A549 (cell line): ENCODE results near the gene ZBTB46. TPM values are rescaled to one million over a fixed set of nuclear protein-coding genes. Genes with fewer than 3 reads are reported as not detected.

ENCODE experiments used
- ATAC-seq, 2 experiments: fragments of 200-7000 bp in 1 of 2; fragments of >200 bp in 1 of 2; cut with Nextera tagmentation in 1 of 2; cut with Tn5 transposase in 1 of 2; 3 replicates each; pipeline versions ENCODE4 v1.8.0 to v1.9.1; 2018 to 2020; ENCODE audit warnings: mild to moderate bottlenecking in 1 of 2, moderate library complexity in 1 of 2
- CTCF ChIA-PET: fragments of 300-600 bp; sonication (Branson Sonifier 250); formaldehyde crosslinking; extraction: SDS; loops from one replicate; lab custom pipeline; 2021; ENCODE audit warnings: antibody characterized with exemption, inconsistent platforms; lab: Yijun Ruan, JAX
- POLR2A ChIA-PET: fragments of 350-600 bp; formaldehyde crosslinking; extraction: SDS; loops from one replicate; lab custom pipeline; 2021; ENCODE audit warnings: antibody characterized with exemption, inconsistent platforms; lab: Yijun Ruan, JAX
- DNase-seq, 2 experiments: peaks; one replicate each; pipeline versions ENCODE4 v3.0.0 to v3.0.0-alpha.2; 2011 to 2016; ENCODE audit warnings: low read depth in 1 of 2, low spot score in 1 of 2
- FAIRE-seq: peaks from 2 replicates; lab custom pipeline; 2011; peaks lifted over from hg19 to GRCh38; lab: Jason Lieb, UNC
- H3K27ac ChIP-seq, 2 experiments: fragments of >200 bp; sonication (Bioruptor Twin); formaldehyde crosslinking; 3 replicates each; pipeline ENCODE4 v1.5.1; 2016 to 2017
- H3K4me1 ChIP-seq: fragments of >200 bp; sonication (Bioruptor Twin); formaldehyde crosslinking; 3 replicates; pipeline ENCODE4 v1.6.1; 2016
- H3K4me2 ChIP-seq: fragments of >200 bp; sonication (Bioruptor Twin); formaldehyde crosslinking; 3 replicates; pipeline ENCODE4 v1.6.1; 2016
- H3K4me3 ChIP-seq: fragments of >200 bp; sonication (Bioruptor Twin); formaldehyde crosslinking; 3 replicates; pipeline ENCODE4 v1.5.1; 2016
- H3K9me3 ChIP-seq: fragments of >200 bp; sonication (Bioruptor Twin); formaldehyde crosslinking; 3 replicates; pipeline ENCODE4 v1.6.1; 2016
- CEBPB ChIP-seq, 2 experiments: fragments of >200 bp in 1 of 2; sonication (Bioruptor Twin) in 1 of 2; formaldehyde crosslinking in 1 of 2; IDR thresholded peaks; 2 replicates each; pipeline ENCODE4 v1.6.1; 2012 to 2016
- CHD2 ChIP-seq: fragments of 150-350 bp; IDR thresholded peaks from 2 replicates; pipeline ENCODE4 v1.6.1; 2014; ENCODE audit warnings: low read length; ENCODE audit not compliant: partially characterized antibody
- CHD4 ChIP-seq: fragments of 200-600 bp; sonication (generic); IDR thresholded peaks from 2 replicates; pipeline ENCODE4 v1.6.1; 2016; ENCODE audit warnings: antibody characterized with exemption, mild to moderate bottlenecking, borderline replicate concordance
- ELK1 ChIP-seq: fragments of 150-350 bp; IDR thresholded peaks from 2 replicates; pipeline ENCODE4 v1.6.1; 2014; ENCODE audit warnings: low read depth, mild to moderate bottlenecking, low read length
- EP300 ChIP-seq, 2 experiments: fragments of >200 bp; sonication (Bioruptor Twin); formaldehyde crosslinking; IDR thresholded peaks; 2 replicates in 1 of 2; 3 replicates in 1 of 2; pipeline ENCODE4 v1.6.1; 2016 to 2017
- FOSB ChIP-seq: fragments of 250-450 bp; sonication (Bioruptor Pico); IDR thresholded peaks from 2 replicates; pipeline ENCODE4 v1.5.0; 2020; ENCODE audit warnings: mild to moderate bottlenecking, moderate library complexity
- FOXS1 ChIP-seq: fragments of 250-450 bp; sonication (Bioruptor Pico); IDR thresholded peaks from 2 replicates; pipeline ENCODE4 v1.5.0; 2020; ENCODE audit warnings: mild to moderate bottlenecking, moderate library complexity
- GATA3 ChIP-seq: IDR thresholded peaks from 2 replicates; pipeline ENCODE4 v1.6.1; 2012; ENCODE audit warnings: borderline replicate concordance
- NFE2L2 ChIP-seq: fragments of 150-350 bp; conservative IDR thresholded peaks from 2 replicates; pipeline ENCODE4 v1.6.1; 2014; ENCODE audit warnings: low read length
- NPAS2 ChIP-seq: fragments of 250-450 bp; sonication (Bioruptor Pico); IDR thresholded peaks from 2 replicates; pipeline ENCODE4 v1.8.0; 2022; ENCODE audit warnings: mild to moderate bottlenecking, moderate library complexity, borderline replicate concordance
- PBX3 ChIP-seq: IDR thresholded peaks from 2 replicates; pipeline ENCODE4 v1.6.1; 2012
- RAD21 ChIP-seq, 2 experiments: fragments of >200 bp in 1 of 2; sonication (Bioruptor Twin) in 1 of 2; formaldehyde crosslinking in 1 of 2; IDR thresholded peaks in 1 of 2; conservative IDR thresholded peaks in 1 of 2; 2 replicates in 1 of 2; 3 replicates in 1 of 2; pipeline ENCODE4 v1.6.1; 2012 to 2018; ENCODE audit warnings: inconsistent platforms in 1 of 2
- RARB ChIP-seq: fragments of 250-450 bp; sonication (Bioruptor Pico); IDR thresholded peaks from 2 replicates; pipeline ENCODE4 v1.8.0; 2021; ENCODE audit warnings: mild to moderate bottlenecking, moderate library complexity
- RCOR1 ChIP-seq: fragments of 150-350 bp; IDR thresholded peaks from 2 replicates; pipeline ENCODE4 v1.6.1; 2014; ENCODE audit warnings: antibody characterized with exemption, low read length, low read depth
- RFX5 ChIP-seq: fragments of 450-650 bp; IDR thresholded peaks from 2 replicates; pipeline ENCODE4 v1.7.1; 2014; ENCODE audit warnings: antibody characterized with exemption, mild to moderate bottlenecking, moderate library complexity
- USF2 ChIP-seq: fragments of 450-650 bp; IDR thresholded peaks from 2 replicates; pipeline ENCODE4 v1.6.1; 2014; ENCODE audit warnings: antibody characterized with exemption
- ZSCAN20 ChIP-seq: fragments of 250-450 bp; sonication (Bioruptor Pico); IDR thresholded peaks from 2 replicates; pipeline ENCODE4 v1.8.0; 2022; ENCODE audit warnings: mild to moderate bottlenecking, moderate library complexity
- WGBS: methylation state at CpG from one replicate; pipeline ENCODE4 v1.1.6; 2017; ENCODE audit errors: missing lambda C conversion rate; 5-methylcytosine and 5-hydroxymethylcytosine counted together
- polyA plus RNA-seq, 4 experiments: library from polyadenylated mRNA; depleted of rRNA in 3 of 4; stranded (reverse); fragments of >200 nt; fragmentation: RNase III in 1 of 4; extraction: RNeasy Plus Mini Kit Qiagen cat#74134 plus additional on column Dnase treatment in 1 of 4; gene quantifications; 2 replicates in 3 of 4; 3 replicates in 1 of 4; pipeline ENCODE4 v1.2.3, GENCODE V29; 2011 to 2017

ZBTB46 gene
- polyA plus RNA-seq, 2 of the 4 experiments (the other 2 are of a cell fraction): 0.17 to 0.43 TPM

DNA sequence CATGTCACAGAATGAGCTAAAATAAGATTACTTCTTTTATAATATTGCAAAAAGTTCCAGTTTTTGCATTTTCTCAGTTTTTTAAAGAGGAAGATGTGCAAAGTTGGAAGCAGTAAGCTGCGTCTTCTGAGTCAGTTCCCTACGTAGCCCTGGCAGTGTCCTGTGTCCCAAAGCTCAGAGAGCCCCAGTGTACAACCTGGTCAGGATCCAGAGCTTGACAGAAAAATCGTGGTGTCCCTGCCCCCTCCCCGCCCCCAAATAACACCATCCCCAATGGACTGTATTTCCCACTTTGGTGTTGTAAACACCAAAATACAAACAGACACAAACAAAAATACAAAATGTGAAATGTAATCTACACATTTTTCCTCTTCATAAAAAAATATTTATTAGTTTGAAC lies 86.9 kb downstream of the ZBTB46 start:
- Histone ChIP-seq H3K27ac (no peak overlapping the region), H3K4me2 (no peak overlapping the region), H3K4me1 (peaks cover 13% of the 10 kb centered on the region), H3K9me3 (no peaks in the 10 kb centered on the region), H3K4me3 (no peak overlapping the region)
- TF ChIP-seq CHD2 (no peak), ELK1 (no peak), USF2 (no peak), FOSB (no peak), EP300 (IDR thresholded peaks at IDR 0.05) (no peak), NFE2L2 (no peak), GATA3 (no peak), ZSCAN20 (no peak), RARB (no peak), CEBPB (IDR thresholded peaks at IDR 0.05) (no peak), PBX3 (no peak), RFX5 (no peak)
- DNase-seq (no peak), FAIRE-seq (no peak), ATAC-seq (no peak)
- 77% methylated on average over 4 of the region's 4 CpGs for WGBS
- POLR2A ChIA-PET: no interaction called here
- CTCF ChIA-PET: interaction anchor here (1.0 to 1.5 kb wide), 2 partner anchors 22 to 25 kb away, joined by 3 read pairs; no protein-coding TSS in a partner anchor

DNA sequence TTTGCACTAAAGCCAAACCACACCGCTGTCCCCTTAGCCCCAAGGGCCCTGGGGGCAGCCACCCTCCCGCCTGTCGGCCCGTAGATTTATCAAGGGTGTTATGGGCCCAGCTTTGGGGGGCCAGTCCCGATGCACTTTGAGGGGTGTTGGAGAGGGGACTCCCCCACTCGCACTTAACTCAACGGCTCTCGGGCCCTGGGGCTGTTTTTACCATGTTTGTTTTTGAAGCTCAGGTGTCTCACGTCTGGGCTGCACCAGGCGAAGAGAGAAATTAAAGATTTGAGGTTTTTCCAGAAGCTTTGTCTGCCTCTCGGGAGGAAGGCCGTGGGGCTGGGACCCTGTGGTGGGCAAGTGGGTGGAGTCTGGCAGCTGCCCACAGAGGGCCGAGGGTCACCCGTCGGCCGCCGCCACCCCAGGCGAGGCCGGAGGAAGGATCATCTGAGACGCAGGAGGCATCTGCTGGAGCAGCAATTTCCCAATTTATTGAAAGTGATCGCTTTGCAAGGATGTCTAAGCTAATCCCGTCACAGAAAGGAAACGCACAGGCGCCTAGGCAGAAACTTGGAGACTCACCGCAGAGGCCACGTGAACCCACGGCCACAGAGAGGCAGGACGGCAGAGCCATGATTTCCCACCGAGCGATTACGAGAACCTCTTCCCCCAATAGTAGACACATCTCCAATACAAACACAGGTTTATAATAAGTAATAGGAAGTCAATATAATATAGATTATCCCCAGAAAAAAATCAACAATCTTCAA lies 87.7 kb downstream of the ZBTB46 start:
- POLR2A ChIA-PET: no interaction called here
- ATAC-seq: no peak
- 89% methylated on average over 30 of the region's 31 CpGs for WGBS
- Histone ChIP-seq H3K9me3 (no peaks in the 10 kb centered on the region), H3K27ac (no peak overlapping the region), H3K4me1 (peaks cover 17% of the 10 kb centered on the region), H3K4me3 (no peak overlapping the region), H3K4me2 (no peak overlapping the region)
- DNase-seq: no peak
- no peak for TF ChIP-seq FOXS1 (CRISPR knock-in tag)
- no peak for TF ChIP-seq RAD21 (conservative IDR thresholded peaks at IDR 0.05 in 1 of 2, IDR thresholded peaks at IDR 0.05 in 1 of 2)
- no peak for TF ChIP-seq NPAS2 (CRISPR knock-in tag)
- TF ChIP-seq RARB: no peak
- TF ChIP-seq RFX5: no peak
- no peak for TF ChIP-seq RCOR1
- no peak for TF ChIP-seq PBX3
- no peak for TF ChIP-seq GATA3
- TF ChIP-seq CHD4: no peak
- CTCF ChIA-PET: interaction anchor here (1.0 to 2.0 kb wide), 4 partner anchors 26 to 231 kb away, joined by 3 to 4 read pairs (median 4); no protein-coding TSS in a partner anchor
- no peak for FAIRE-seq
